Activated CD4-positive, CD25-positive, alpha-beta regulatory T cell treated with anti-CD3 and anti-CD28 coated beads, Interleukin-2, amount 50 U/mL, for 72 hours (primary cell): Measurements from ENCODE around the gene COL6A5.

Source experiments
- DNase-seq: peaks from one replicate; pipeline ENCODE4 v3.0.0; 2021

COL6A5 gene

GRCh38 chr3:130519754-130520153 is 174.3 kb downstream of the COL6A5 start:
- DNase-seq, result no peak

- no peak for DNase-seq
Observed at GRCh38 chr3:130522399-130522798, 176.9 kb downstream of the COL6A5 start.

GRCh38 chr3:130527426-130527825 is 182.0 kb downstream of the COL6A5 start:
- no peak for DNase-seq

- no peak for DNase-seq
Observed at GRCh38 chr3:130528120-130528519, 182.6 kb downstream of the COL6A5 start.

GRCh38 chr3:130529486-130530215 is 184.2 kb downstream of the COL6A5 start:
- no peak for DNase-seq

GRCh38 chr3:130533247-130533646 is 187.8 kb downstream of the COL6A5 start:
- DNase-seq, result no peak
